Muscle layer of duodenum (tissue), 2 donors: ENCODE measurements around the gene UGT1A7.
"Not testable (repeated sequence)": the region's sequence is repeated elsewhere in the genome, so short reads cannot be mapped to it uniquely, and the experiment has no call there.

Experiments used
- H3K27ac ChIP-seq: one replicate; pipeline ENCODE4 v1.7.0; 2013; ENCODE audit warnings: mild to moderate bottlenecking, low read length
- H3K27me3 ChIP-seq: one replicate; pipeline ENCODE4 v1.7.0; 2013; ENCODE audit warnings: low read depth, mild to moderate bottlenecking, control low read depth, low read length
- H3K36me3 ChIP-seq, 2 donors: one replicate each; pipeline ENCODE4 v1.7.0; 2013; ENCODE audit warnings: low read length in 2 of 2, control low read depth in 1 of 2, mild to moderate bottlenecking in 1 of 2; ENCODE audit not compliant: insufficient read depth in 2 of 2, control insufficient read depth in 1 of 2
- H3K4me1 ChIP-seq, 2 donors: one replicate each; pipeline ENCODE4 v1.7.0; 2013; ENCODE audit warnings: low read length in 2 of 2, mild to moderate bottlenecking in 2 of 2, control low read depth in 1 of 2, moderate library complexity in 1 of 2; ENCODE audit not compliant: insufficient read depth in 2 of 2, control insufficient read depth in 1 of 2
- H3K4me3 ChIP-seq, 2 donors: one replicate each; pipeline ENCODE4 v1.7.0; 2013; ENCODE audit warnings: low read length in 2 of 2, low read depth in 1 of 2, mild to moderate bottlenecking in 1 of 2
- H3K9me3 ChIP-seq, 2 donors: one replicate each; pipeline ENCODE4 v1.7.0; 2013; ENCODE audit warnings: low read length in 2 of 2, control low read depth in 1 of 2, mild to moderate bottlenecking in 1 of 2; ENCODE audit not compliant: control insufficient read depth in 1 of 2
- donor health status: healthy.

UGT1A7 gene

DNA sequence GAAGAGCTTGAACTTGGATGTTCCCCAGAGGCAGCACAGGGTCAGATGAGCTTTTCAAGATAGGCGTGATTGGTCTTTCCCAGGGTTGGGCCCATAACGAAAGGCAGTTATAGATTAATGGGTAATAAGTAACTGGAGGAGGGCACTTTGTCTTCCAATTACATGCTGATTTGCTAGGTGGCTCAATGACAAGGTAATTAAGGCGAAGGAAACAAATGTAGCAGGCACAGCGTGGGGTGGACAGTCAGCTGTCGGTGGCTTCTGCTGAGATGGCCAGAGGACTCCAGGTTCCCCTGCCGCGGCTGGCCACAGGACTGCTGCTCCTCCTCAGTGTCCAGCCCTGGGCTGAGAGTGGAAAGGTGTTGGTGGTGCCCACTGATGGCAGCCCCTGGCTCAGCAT, 36.9 kb downstream of the UGT1A7 start, which contains the start of gene UGT1A4:
TSS of gene UGT1A4 (plus strand) at position 185 of the 400 bp plus-strand sequence. CDS start at position 270, 85 bp downstream.
- Histone ChIP-seq H3K4me3 (no peak within 1 kb of the TSS), H3K9me3 (no peaks in the 10 kb centered on the region), H3K36me3 (no peaks in the 10 kb centered on the region), H3K27me3 (no peaks in the 10 kb centered on the region), H3K4me1 (no peaks in the 10 kb centered on the region), H3K27ac (no peak within 1 kb of the TSS)

DNA sequence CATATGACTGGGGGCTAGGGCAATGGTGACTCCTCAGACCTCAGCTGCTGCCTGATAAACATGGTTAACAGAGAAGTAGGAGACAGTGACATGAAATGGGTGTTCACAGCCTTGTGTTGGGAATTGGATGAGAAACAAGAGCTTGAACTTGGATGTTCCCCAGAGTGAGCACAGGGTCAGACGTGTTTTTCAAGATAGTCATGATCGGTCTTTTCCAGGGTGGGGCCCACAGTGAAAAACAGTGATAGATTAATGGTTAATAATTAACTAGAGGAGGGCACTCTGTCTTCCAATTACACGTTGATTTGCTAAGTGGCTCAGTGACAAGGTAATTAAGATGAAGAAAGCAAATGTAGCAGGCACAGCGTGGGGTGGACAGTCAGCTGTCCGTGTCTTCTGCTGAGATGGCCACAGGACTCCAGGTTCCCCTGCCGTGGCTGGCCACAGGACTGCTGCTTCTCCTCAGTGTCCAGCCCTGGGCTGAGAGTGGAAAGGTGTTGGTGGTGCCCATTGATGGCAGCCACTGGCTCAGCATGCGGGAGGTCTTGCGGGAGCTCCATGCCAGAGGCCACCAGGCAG, 47.1 kb downstream of the UGT1A7 start, which contains the start of gene UGT1A3:
TSS of gene UGT1A3 (plus strand) at position 320 of the 579 bp plus-strand sequence. CDS start at position 405, 85 bp downstream.
- no peak within 1 kb of the TSS for H3K27ac ChIP-seq
- no peak within 1 kb of the TSS for H3K4me3 ChIP-seq
- no peaks in the 10 kb centered on the region for H3K4me1 ChIP-seq

DNA sequence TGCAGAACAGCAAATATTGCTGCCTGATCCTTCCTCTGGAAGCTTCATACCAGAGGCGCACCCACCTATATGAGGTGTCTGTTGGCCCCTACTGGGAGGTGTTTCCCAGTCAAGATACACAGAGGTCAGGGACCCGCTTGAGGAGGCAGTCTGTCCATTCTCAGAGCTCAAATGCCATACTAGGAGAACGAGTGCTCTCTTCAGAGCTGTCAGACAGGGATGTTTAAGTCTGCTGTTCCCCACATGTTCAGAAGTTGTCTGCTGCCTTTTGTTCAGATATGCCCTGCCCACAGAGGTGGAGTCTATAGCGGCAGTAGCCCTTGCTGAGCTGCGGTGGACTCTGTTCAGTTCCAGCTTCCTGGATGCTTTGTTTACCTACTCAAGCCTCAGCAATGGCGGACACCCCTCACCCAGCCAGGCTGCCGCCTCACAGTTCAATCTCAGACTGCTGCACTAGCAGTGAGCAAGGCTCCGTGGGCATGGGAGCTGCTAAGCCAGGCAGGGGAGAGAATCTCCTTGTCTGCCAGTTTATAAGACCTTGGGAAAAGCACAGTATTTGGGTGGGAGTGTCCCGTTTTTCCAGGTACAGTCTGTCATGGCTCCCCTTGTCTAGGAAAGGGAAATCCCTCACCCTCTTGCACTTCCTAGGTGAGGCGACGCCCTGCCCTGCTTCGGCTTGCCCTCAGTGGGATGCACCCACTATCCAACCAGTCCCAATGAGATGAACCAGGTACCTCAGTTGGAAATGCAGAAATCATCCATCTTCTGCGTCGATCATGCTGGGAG, 55.4 kb downstream of the UGT1A7 start:
- not testable (repeated sequence) for H3K36me3 ChIP-seq, H3K27ac ChIP-seq, H3K4me3 ChIP-seq, H3K4me1 ChIP-seq, H3K27me3 ChIP-seq, H3K9me3 ChIP-seq

More for the DNA sequence above, 47.1 kb downstream of the UGT1A7 start, which contains the start of gene UGT1A3:
- H3K36me3 ChIP-seq: no peaks in the 10 kb centered on the region
- H3K27me3 ChIP-seq: no peaks in the 10 kb centered on the region
- H3K9me3 ChIP-seq: no peaks in the 10 kb centered on the region

DNA sequence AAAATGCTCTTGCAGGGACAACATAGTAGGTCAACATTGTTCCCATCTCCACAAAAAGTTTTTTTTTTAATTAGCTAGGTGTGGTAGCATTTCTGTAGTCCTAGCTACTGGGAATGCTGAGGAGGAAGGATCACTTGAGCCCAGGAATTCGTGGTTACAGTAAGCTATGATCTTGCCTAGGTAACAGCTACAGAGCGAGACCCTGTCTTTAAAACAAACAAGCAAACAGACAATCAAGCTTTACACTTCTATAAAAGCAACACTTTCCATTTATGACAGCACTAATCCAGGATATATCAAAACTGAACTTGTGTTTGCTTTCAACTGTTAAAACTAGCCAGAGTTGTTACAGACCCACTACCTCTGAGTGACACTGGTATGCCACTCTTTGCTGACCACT, 59.2 kb downstream of the UGT1A7 start:
- no peak overlapping the region for H3K4me3 ChIP-seq
- H3K27me3 ChIP-seq: no peaks in the 10 kb centered on the region
- no peaks in the 10 kb centered on the region for H3K9me3 ChIP-seq
- H3K36me3 ChIP-seq: no peaks in the 10 kb centered on the region
- H3K27ac ChIP-seq: no peak overlapping the region
- H3K4me1 ChIP-seq: no peaks in the 10 kb centered on the region

DNA sequence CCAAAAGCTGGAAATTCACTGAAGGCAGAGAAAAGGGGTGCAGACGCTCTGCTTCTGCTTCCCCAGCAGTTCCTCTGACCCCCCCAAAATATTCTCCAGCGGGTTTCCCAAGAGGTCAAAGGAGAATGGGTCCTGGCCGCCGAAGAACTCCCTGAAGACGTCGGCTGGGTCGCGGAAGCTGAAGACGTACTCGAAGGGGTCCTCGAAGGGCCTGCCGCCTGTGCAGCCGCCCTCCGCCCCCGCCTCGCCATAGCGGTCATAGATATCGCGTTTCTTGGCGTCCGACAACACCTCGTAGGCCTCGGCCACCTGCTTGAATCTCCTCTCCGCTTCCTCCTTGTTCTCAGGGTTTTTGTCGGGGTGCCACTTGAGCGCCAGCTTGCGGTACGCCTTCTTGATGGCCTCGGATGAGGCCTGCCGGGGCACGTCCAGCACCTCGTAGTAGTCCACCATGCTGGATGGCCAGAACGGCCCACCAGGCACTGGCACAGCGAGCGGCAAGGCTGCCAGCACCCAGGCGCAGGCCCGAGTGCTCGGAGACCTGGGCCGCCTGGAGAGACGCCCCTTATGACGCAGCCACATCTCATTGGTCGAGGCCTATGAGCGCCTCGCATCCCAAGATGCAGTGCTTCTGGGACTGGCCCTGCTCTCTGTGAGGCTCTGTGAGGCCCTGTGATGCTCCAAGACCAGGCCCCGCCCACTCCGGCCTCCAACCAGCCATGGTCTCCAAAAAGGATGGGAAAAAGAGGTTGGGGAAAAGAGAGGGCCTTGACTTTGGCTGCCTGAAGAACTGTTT, 62.0 kb downstream of the UGT1A7 start:
- Histone ChIP-seq H3K9me3 (no peaks in the 10 kb centered on the region), H3K27me3 (no peaks in the 10 kb centered on the region), H3K4me3 (no peak overlapping the region), H3K4me1 (no peaks in the 10 kb centered on the region), H3K36me3 (no peaks in the 10 kb centered on the region), H3K27ac (no peak overlapping the region)

DNA sequence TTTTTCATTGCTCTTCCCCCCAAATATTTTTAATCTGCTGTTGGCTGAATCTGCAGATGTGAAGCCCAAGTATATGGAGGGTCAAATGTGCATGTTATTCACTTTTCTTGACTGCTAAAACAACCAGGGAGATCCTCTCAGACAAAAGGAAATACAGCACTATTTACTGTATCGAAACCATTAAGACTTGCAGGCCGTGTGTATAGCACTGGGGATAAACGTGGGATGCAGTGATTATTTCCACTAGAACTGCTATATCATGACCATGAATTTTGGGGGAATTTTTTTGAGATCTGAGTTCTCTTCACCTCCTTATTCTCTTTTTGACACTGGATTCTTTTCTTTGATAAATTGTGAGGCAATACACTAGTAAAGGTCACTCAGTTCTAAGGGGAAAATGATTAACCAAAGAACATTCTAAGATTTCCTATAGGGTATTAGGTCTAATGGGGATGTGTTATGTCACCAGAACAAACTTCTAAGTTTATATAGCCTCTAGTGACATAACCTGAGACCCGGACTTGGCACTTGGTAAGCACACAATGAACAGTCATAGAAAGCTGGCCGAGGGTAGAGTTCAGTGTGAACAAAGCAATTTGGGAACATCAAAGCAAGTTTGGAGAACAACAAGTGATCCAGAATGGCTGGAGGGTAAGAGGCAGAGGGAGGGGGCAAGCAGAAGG, 63.5 kb downstream of the UGT1A7 start:
- Histone ChIP-seq H3K9me3 (no peaks in the 10 kb centered on the region), H3K27me3 (no peaks in the 10 kb centered on the region), H3K4me1 (no peaks in the 10 kb centered on the region), H3K4me3 (no peak overlapping the region), H3K36me3 (no peaks in the 10 kb centered on the region), H3K27ac (no peak overlapping the region)

DNA sequence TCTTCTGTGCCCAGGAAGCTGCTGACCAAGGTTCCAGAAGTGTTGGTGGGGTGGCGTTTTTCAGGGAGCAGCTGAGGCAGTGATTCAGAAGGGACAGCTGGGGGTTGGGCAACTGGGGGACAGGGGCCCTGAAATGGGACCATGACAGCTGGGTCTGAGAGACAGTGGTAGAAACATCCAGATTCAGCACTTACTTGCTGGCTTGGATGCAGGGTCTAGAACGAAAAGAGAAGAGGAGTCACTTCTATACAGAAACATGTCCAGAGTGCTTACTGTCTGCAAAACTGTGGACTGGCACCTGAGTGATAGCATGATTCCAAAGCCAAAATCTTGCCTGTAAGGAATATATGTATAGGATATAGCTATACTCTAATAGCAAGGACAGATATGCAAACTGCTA, 64.1 kb downstream of the UGT1A7 start:
- H3K9me3 ChIP-seq, H3K4me1 ChIP-seq, H3K27me3 ChIP-seq, H3K4me3 ChIP-seq, H3K27ac ChIP-seq, H3K36me3 ChIP-seq: not testable (repeated sequence)

DNA sequence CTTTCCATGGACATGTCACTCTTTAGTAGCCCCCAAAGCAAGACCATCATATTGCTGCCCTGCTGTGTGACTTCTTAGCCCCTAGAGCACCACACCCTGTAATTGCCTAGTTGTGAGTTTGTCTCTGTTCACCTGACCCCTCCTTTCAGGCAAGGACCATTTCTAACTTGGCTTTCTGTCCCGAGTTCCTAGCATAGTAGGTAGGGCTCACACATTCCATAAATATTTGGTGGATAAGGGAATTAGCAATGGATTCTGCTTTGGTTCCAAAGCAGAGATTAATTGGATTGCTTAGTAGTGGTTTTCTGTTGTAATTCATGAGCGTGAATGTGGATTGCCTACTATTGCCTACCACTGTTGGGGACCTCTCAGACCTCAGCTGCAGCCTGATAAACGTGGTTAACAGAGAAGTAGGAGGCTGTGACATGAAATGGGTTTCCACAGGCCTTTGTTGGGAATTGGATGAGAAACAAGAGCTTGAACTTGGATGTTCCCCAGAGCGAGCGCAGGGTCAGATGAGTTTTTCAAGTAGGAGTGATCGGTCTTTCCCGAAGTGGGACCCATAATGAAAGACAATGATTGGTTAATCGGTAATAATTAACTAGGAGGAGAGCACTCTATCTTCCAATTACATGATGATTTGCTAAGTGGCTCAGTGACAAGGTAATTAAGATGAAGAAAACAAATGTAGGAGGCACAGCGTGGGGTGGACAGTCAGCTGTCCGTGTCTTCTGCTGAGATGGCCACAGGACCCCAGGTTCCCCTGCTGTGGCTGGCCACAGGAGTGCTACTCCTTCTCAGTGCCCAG, 65.0 kb downstream of the UGT1A7 start:
- no peak overlapping the region for H3K4me3 ChIP-seq

DNA sequence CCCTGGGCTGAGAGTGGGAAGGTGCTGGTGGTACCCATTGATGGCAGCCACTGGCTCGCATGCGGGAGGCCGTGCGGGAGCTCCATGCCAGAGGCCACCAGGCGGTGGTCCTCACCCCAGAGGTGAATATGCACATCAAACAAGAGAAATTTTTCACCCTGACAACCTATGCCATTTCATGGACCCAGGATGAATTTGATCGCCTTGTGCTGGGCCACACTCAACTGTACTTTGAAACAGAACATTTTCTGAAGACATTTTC, 65.5 kb downstream of the UGT1A7 start:
- Histone ChIP-seq H3K27ac (no peak overlapping the region), H3K36me3 (no peaks in the 10 kb centered on the region), H3K27me3 (no peaks in the 10 kb centered on the region), H3K4me1 (no peaks in the 10 kb centered on the region), H3K9me3 (no peaks in the 10 kb centered on the region), H3K4me3 (no peak overlapping the region)

More for the DNA sequence above, 65.0 kb downstream of the UGT1A7 start:
- no peaks in the 10 kb centered on the region for H3K4me1 ChIP-seq
- H3K27ac ChIP-seq: no peak overlapping the region
- no peaks in the 10 kb centered on the region for H3K9me3 ChIP-seq
- no peaks in the 10 kb centered on the region for H3K27me3 ChIP-seq
- no peaks in the 10 kb centered on the region for H3K36me3 ChIP-seq

DNA sequence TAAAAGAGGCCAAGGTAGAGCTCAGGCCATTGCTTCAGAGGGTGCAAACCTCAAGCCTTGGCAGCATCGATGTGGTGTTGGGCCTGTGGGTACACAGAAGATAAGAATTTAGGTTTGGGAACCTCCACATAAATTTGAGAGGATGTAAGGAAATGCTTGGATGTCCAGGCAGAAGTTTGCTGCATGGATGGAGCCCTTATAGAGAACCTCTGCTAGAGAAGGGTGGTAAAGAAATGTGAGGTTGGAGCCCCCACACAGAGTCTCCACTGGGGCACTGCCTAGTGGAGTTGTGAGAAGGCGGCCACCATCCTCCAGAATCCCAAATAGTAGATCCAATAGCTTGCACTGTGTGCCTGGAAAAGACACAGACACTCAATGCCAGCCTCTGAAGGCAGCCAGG, 69.0 kb downstream of the UGT1A7 start:
- H3K27ac ChIP-seq, H3K27me3 ChIP-seq, H3K4me3 ChIP-seq, H3K4me1 ChIP-seq, H3K9me3 ChIP-seq, H3K36me3 ChIP-seq: not testable (repeated sequence)
